ENCODE data around the gene NCOA5.
"Not testable (repeated sequence)": the region's sequence is repeated elsewhere in the genome, so short reads cannot be mapped to it uniquely, and the experiment has no call there.

NCOA5 gene

GRCh38 chr20:46091622-46092535 lies 2.1 kb upstream of the NCOA5 start:
- not testable (repeated sequence) for DNase-seq (ENCODE audit: low read depth, low spot score)

- DNase-seq (ENCODE audit: low read depth, low spot score): no peak
These were observed 670 bp downstream of the NCOA5 start for GRCh38 chr20:46089167-46089416.

GRCh38 chr20:46088409-46089166 lies 1.2 kb downstream of the NCOA5 start:
- DNase-seq (ENCODE audit: low read depth, low spot score): no peak

- DNase-seq (ENCODE audit: low read depth, low spot score): no peak
These were observed 2.6 kb downstream of the NCOA5 start for GRCh38 chr20:46087161-46087560.

GRCh38 chr20:46085179-46085851 lies 4.4 kb downstream of the NCOA5 start:
- DNase-seq (ENCODE audit: low read depth, low spot score): no peak

GRCh38 chr20:46084805-46085178 lies 5.0 kb downstream of the NCOA5 start:
- no peak for DNase-seq (ENCODE audit: low read depth, low spot score)

DNA sequence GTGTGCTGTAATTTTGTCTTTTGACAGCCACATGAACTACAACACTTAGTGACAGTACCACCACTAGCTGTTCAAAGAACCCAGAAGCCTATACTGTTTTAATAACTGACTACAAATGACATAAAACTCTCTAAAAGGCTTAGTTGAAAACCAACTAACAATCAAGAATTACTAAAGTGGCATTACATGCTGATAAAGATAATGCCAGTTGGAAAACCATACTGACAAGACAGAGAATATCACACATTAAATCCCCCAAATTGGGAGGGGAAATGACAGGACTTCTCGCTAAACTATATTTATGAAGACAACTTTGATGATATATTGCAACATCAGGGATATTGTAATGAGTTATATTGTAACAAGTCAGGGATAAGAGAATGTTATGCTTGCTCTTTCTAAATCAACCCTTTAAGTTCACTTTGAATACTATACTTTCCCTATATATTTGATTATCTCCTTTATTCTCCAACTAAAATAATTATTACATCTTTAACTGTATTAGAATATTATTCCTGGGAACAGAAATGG lies 6.2 kb downstream of the NCOA5 start:
- no peak for DNase-seq (ENCODE audit: low read depth, low spot score)

DNA sequence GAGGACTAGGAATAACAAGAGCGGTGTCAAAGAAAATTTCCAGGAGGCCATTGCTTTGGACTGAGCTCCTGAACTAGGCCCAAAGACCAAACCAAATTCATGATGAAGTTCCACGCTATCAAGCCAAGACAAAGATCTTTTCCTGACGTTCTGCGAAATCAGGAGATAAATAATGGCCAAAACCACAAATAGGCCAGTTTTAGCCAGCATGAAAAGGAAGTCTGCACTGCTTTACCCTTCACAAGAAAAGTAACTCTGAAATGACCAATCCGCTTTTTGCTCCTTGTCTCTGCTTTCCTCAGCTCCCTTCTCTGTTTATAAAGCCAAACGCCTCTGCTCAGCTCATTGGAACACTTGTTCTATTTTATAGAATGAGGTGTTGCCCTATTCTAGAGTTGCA lies 6.7 kb downstream of the NCOA5 start:
- no peak for DNase-seq (ENCODE audit: low read depth, low spot score)

DNA sequence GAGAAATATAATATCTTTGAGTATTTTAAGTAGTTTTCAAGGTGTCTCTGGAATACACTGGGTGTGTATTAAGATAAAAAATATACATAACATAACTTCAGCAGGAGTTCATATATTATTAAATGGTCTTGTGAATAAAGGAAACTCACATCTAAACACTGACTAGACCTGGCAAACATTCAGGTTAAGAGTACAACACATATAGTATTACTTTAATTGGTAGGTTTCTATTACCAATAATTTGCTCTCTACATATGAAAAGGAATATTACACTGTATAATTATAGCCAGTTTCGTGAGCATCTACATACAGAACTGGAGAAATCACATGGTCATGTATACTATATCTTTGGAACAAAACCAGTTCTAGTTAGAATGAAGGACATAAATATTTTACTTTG lies 8.7 kb downstream of the NCOA5 start:
- DNase-seq (ENCODE audit: low read depth, low spot score): no peak

DNA sequence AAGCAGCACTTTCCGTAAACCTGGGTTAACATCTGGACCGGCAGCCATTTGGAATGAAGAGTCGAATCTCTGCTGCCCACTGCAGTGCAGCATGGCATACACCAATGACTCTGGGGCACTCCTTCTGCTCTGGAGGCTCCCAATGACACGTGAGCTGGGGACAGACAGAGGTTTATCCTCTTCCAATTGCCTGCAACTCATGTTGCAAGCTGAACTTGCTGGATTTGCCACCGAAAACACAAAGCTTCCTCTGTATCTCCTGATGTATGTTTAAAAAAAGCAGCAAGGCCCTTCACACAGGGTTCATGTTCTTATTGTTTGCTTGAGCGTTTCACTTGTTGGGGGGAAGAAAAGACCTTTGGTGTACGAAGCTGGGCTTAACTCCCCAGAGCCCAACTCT lies 10.8 kb downstream of the NCOA5 start:
- no peak for DNase-seq (ENCODE audit: low read depth, low spot score)

GRCh38 chr20:46077642-46078305 lies 12.0 kb downstream of the NCOA5 start:
- no peak for DNase-seq (ENCODE audit: low read depth, low spot score)

- DNase-seq (ENCODE audit: low read depth, low spot score): no peak
These were observed 13.0 kb downstream of the NCOA5 start for GRCh38 chr20:46076806-46077205.

- DNase-seq (ENCODE audit: low read depth, low spot score): no peak
These were observed 15.8 kb downstream of the NCOA5 start for GRCh38 chr20:46074006-46074405.

GRCh38 chr20:46073443-46073842 lies 16.3 kb downstream of the NCOA5 start:
- no peak for DNase-seq (ENCODE audit: low read depth, low spot score)

GRCh38 chr20:46073024-46073423 lies 16.7 kb downstream of the NCOA5 start:
- DNase-seq (ENCODE audit: low read depth, low spot score): no peak

DNA sequence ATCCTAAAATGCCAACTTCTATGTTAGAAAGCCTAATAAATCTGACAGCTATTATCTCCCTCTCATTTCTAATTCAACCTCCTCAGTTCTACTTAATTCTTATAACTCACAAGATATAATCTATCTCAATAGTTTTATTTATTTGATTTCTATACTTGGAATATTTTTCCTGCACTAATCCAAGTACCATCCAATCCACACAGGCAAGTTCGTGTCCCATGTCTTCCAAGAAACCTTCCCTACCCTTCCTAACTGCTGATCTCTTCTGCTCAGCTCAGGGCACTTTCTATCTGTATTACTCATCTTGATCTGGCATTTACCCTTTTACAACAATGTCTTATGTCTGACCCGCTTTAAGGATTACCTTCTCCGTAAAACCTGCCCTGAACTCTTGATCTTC lies 18.2 kb downstream of the NCOA5 start:
- no peak for DNase-seq (ENCODE audit: low read depth, low spot score)

DNA sequence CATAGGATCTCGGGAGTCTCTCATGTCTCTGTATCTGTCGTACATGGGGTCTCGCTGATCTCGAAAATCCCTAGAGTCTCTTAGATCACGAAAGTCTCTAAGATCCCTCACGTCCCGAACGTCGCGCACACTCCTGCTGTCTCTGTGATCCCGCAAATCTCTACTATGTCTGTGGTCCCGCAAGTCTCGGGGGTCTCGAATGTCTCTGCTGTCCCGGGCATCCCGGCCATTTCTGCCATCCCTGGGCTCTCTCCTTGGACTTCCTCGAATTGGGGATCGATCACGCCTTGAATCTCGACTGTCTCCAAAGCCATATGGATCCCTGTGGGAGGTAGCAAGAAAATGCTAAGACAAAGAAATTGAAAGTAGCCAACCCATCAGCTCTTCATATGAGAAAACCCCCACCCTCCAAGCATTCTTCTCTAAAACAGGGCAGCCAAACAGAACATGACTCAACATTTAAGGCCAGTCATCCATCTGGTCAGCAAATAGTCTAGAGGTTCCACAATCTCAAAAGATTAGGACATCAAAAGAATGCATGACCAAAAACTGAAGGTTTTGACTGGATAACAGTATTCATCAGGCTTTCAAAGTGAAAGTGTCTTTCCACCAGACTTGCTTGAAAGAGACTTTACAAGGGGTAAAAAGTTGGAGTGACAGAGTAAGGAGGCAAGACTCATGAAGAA lies 19.4 kb downstream of the NCOA5 start:
- DNase-seq (ENCODE audit: low read depth, low spot score): no peak

- DNase-seq (ENCODE audit: low read depth, low spot score): no peak
These were observed 24.1 kb downstream of the NCOA5 start for GRCh38 chr20:46065691-46066090.

DNA sequence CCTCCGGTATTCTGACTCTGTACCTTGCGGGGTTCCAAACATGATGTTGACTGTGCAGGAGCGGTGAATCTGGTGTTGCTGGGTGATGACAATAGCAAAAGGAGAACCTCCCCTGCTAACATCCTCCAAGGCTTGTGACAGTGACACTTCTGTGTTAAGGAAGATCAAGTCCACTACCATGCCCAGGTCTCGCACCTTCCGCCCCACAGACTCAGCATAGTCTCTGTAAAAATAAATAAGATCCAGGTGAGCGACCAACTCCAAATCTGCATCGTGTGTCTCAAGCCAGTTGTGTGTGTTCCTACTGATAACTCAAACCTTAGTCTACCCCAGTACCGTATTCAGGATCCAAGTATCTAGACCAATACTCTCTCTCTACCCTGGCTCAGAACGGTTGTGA lies 24.8 kb downstream of the NCOA5 start:
- DNase-seq (ENCODE audit: low read depth, low spot score): no peak

GRCh38 chr20:46063652-46064054 lies 26.1 kb downstream of the NCOA5 start:
- no peak for DNase-seq (ENCODE audit: low read depth, low spot score)

- no peak for DNase-seq (ENCODE audit: low read depth, low spot score)
These were observed 26.6 kb downstream of the NCOA5 start for GRCh38 chr20:46063151-46063550.
